ENCODE measurements around the gene KDM4C. TPM values are rescaled to one million over a fixed set of nuclear protein-coding genes. Genes with fewer than 3 reads are reported as not detected.

Gene KDM4C
- total and polyA plus RNA-seq, 2 of the 13 experiments (the other 11 are each of a cell fraction or from before 2014, with no cell fraction given) = 19.4 to 23.6 TPM

- TF ChIP-seq, protein P1, sequence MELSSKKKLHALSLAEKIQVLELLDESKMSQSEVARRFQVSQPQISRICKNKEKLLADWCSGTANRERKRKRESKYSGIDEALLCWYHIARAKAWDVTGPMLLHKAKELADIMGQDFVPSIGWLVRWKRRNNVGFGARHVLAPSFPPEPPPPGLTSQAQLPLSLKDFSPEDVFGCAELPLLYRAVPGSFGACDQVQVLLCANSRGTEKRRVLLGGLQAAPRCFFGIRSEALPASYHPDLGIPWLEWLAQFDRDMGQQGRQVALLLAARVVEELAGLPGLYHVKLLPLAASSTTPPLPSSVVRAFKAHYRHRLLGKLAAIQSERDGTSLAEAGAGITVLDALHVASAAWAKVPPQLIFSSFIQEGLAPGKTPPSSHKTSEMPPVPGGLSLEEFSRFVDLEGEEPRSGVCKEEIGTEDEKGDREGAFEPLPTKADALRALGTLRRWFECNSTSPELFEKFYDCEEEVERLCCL (CRISPR knock-in tag; IDR thresholded peaks at IDR 0.05; ENCODE audit: borderline replicate concordance) = no peak
- TF ChIP-seq SNAPC2 (CRISPR knock-in tag; IDR thresholded peaks at IDR 0.05) (no peak), MTF2 (CRISPR knock-in tag; IDR thresholded peaks at IDR 0.05; ENCODE audit: borderline replicate concordance) (no peak), ZKSCAN5 (CRISPR knock-in tag; IDR thresholded peaks at IDR 0.05) (no peak), PHF20 (CRISPR knock-in tag; IDR thresholded peaks at IDR 0.05) (no peak), THRA (CRISPR knock-in tag; IDR thresholded peaks at IDR 0.05; ENCODE audit: borderline replicate concordance) (0 out of 2 replicates have a peak, but pooled peaks have one; percentile 17), FOSL2 (CRISPR knock-in tag; IDR thresholded peaks at IDR 0.05) (peak; percentile 43; the same call in 1 of the 2 replicates), RARA (CRISPR knock-in tag; IDR thresholded peaks at IDR 0.05) (0 out of 2 replicates have a peak, but pooled peaks have one; percentile 27), FOXO4 (CRISPR knock-in tag; conservative IDR thresholded peaks at IDR 0.05) (no peak), ZNF354B (CRISPR knock-in tag; IDR thresholded peaks at IDR 0.05) (no peak), ARNT (IDR thresholded peaks at IDR 0.05) (no peak), FOXA3 (CRISPR knock-in tag; IDR thresholded peaks at IDR 0.05) (peak; percentile 81), XBP1 (CRISPR knock-in tag; IDR thresholded peaks at IDR 0.05) (no peak), NBN (conservative IDR thresholded peaks at IDR 0.05) (no peak), ZZZ3 (CRISPR knock-in tag; IDR thresholded peaks at IDR 0.05; ENCODE audit: borderline replicate concordance) (no peak), ATF3 (CRISPR knock-in tag; IDR thresholded peaks at IDR 0.05) (no peak), TBX3 (IDR thresholded peaks at IDR 0.05; ENCODE audit: borderline replicate concordance) (0 out of 2 replicates have a peak, but pooled peaks have one; percentile 24), ZNF546 (CRISPR knock-in tag; conservative IDR thresholded peaks at IDR 0.05) (no peak), ZNF616 (CRISPR knock-in tag; IDR thresholded peaks at IDR 0.05; ENCODE audit: low read depth) (no peak), ZNF12 (CRISPR knock-in tag; IDR thresholded peaks at IDR 0.05) (peak; percentile 45; the same call in 1 of the 2 replicates), ZNF484 (CRISPR knock-in tag; IDR thresholded peaks at IDR 0.05; ENCODE audit: borderline replicate concordance, low read depth) (no peak), TP53 (CRISPR knock-in tag; conservative IDR thresholded peaks at IDR 0.05) (no peak), KDM1A (CRISPR knock-in tag; IDR thresholded peaks at IDR 0.05) (peak; percentile 80; the same call in 1 of the 2 replicates)
- TF ChIP-seq, protein P2, sequence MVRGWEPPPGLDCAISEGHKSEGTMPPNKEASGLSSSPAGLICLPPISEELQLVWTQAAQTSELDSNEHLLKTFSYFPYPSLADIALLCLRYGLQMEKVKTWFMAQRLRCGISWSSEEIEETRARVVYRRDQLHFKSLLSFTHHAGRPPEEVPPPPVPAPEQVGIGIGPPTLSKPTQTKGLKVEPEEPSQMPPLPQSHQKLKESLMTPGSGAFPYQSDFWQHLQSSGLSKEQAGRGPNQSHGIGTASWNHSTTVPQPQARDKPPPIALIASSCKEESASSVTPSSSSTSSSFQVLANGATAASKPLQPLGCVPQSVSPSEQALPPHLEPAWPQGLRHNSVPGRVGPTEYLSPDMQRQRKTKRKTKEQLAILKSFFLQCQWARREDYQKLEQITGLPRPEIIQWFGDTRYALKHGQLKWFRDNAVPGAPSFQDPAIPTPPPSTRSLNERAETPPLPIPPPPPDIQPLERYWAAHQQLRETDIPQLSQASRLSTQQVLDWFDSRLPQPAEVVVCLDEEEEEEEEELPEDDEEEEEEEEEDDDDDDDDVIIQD (CRISPR knock-in tag; IDR thresholded peaks at IDR 0.05; ENCODE audit: low read depth) = peak; percentile 47; the same call in 1 of the 2 replicates
- TF ChIP-seq, protein P3, sequence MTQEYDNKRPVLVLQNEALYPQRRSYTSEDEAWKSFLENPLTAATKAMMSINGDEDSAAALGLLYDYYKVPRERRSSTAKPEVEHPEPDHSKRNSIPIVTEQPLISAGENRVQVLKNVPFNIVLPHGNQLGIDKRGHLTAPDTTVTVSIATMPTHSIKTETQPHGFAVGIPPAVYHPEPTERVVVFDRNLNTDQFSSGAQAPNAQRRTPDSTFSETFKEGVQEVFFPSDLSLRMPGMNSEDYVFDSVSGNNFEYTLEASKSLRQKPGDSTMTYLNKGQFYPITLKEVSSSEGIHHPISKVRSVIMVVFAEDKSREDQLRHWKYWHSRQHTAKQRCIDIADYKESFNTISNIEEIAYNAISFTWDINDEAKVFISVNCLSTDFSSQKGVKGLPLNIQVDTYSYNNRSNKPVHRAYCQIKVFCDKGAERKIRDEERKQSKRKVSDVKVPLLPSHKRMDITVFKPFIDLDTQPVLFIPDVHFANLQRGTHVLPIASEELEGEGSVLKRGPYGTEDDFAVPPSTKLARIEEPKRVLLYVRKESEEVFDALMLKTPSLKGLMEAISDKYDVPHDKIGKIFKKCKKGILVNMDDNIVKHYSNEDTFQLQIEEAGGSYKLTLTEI (CRISPR knock-in tag; conservative IDR thresholded peaks at IDR 0.05) = no peak
Measured at GRCh38 chr9:6845880-6846279, 88.1 kb downstream of the KDM4C start (continued).
